ENCODE results near the gene ETV6. TPM values are rescaled to one million over a fixed set of nuclear protein-coding genes. Genes with fewer than 3 reads are reported as not detected.

ETV6 gene
- total RNA-seq, 6 experiments from 2014 or later: 14.6 to 20.5 (median 16.6) TPM

DNA sequence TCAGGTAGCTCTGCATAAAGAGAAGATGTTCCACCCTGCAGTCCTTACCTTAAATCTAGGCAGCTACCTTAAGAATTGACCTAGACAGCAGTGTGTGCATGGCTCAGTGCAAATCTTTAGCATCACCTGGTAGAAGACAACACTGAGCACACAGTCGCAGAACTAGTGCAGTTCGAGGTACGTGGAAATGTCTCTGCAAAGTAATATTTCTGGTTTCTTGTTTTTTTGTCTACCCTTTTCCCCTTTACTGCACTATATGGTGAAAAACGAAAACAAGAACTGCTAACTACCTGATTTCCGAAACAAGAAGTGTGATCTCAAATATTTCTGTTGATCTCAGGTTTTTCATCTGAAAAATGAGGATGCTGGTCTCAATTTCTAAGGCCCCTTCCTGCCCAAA is 82.5 kb downstream of the ETV6 start:
- H3K4me3 Mint-ChIP-seq: no peak overlapping the region
- no peak for DNase-seq
- H3K9me3 Mint-ChIP-seq: no peaks in the 10 kb centered on the region
- H3K27me3 Mint-ChIP-seq (ENCODE audit: insufficient read depth): no peaks in the 10 kb centered on the region
- peaks cover 40% of the 10 kb centered on the region for H3K4me1 Mint-ChIP-seq (ENCODE audit: low read depth)
- TF ChIP-seq, protein P1, sequence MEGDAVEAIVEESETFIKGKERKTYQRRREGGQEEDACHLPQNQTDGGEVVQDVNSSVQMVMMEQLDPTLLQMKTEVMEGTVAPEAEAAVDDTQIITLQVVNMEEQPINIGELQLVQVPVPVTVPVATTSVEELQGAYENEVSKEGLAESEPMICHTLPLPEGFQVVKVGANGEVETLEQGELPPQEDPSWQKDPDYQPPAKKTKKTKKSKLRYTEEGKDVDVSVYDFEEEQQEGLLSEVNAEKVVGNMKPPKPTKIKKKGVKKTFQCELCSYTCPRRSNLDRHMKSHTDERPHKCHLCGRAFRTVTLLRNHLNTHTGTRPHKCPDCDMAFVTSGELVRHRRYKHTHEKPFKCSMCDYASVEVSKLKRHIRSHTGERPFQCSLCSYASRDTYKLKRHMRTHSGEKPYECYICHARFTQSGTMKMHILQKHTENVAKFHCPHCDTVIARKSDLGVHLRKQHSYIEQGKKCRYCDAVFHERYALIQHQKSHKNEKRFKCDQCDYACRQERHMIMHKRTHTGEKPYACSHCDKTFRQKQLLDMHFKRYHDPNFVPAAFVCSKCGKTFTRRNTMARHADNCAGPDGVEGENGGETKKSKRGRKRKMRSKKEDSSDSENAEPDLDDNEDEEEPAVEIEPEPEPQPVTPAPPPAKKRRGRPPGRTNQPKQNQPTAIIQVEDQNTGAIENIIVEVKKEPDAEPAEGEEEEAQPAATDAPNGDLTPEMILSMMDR (IDR thresholded peaks at IDR 0.05): no peak
- H3K36me3 Mint-ChIP-seq (ENCODE audit: low read depth): peaks cover 14% of the 10 kb centered on the region; the same call in 1 of the 2 replicates
- H3K27ac Mint-ChIP-seq: peak overlapping the region; percentile 75

DNA sequence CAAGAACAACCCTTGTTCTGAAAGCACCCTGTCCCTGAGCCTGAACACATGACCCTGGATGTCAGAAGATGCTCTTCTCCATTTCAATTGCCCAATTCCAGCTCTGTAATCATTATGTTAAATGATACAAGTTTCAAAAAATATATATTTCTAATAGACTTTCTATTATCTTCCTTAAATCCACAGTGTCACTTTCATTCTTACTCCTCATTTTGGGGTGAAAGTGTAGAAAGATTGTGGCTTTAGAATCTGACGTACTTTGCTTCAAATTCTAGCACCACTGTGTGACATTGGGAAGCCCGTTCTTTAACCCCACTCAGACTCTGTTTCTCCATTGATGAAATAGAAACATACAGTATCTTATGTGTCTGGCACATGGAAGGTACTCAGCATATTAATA is 83.2 kb downstream of the ETV6 start:
- Mint-ChIP-seq H3K27me3 (ENCODE audit: insufficient read depth) (no peaks in the 10 kb centered on the region), H3K36me3 (ENCODE audit: low read depth) (peaks cover 14% of the 10 kb centered on the region; the same call in 1 of the 2 replicates), H3K9me3 (no peaks in the 10 kb centered on the region), H3K4me3 (no peak overlapping the region), H3K27ac (peak overlapping the region; percentile 69), H3K4me1 (ENCODE audit: low read depth) (peaks cover 40% of the 10 kb centered on the region)
- no peak for DNase-seq
- TF ChIP-seq, protein P1 (IDR thresholded peaks at IDR 0.05): no peak

DNA sequence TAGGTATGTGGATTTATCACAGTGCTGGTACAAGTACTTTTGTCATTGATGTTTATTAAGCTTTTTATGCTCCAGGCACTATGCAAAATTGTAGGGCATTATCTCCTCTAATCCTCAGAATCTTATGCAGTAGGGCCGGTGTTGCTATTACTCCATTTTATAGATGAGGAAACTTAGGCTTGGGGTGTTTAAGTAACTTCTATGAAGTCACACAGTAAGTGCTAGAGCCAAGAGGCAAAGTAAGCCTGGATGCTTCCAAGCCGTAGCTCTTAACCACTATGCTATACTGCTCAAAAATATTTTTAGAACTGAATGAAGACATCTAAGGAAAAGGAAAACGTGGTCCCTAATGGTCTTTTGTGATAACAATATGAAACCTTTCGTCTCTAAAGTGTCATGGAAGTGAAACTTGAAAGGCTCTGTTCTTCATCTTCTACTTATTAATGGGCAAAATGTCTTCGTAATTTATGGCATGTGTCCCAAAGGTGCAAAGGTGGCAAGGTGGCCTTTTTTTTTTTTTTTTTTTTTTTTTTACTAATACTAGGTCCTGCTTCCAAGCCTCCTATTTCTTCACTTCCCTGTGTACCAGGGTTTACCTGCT is 85.2 kb downstream of the ETV6 start:
- H3K27ac Mint-ChIP-seq: no peak overlapping the region
- H3K27me3 Mint-ChIP-seq (ENCODE audit: insufficient read depth): no peaks in the 10 kb centered on the region
- DNase-seq: no peak
- H3K4me3 Mint-ChIP-seq: no peak overlapping the region
- TF ChIP-seq, protein P1 (IDR thresholded peaks at IDR 0.05): no peak
- H3K36me3 Mint-ChIP-seq (ENCODE audit: low read depth): peaks cover 14% of the 10 kb centered on the region
- H3K9me3 Mint-ChIP-seq: no peaks in the 10 kb centered on the region
- H3K4me1 Mint-ChIP-seq (ENCODE audit: low read depth): peaks cover 27% of the 10 kb centered on the region

DNA sequence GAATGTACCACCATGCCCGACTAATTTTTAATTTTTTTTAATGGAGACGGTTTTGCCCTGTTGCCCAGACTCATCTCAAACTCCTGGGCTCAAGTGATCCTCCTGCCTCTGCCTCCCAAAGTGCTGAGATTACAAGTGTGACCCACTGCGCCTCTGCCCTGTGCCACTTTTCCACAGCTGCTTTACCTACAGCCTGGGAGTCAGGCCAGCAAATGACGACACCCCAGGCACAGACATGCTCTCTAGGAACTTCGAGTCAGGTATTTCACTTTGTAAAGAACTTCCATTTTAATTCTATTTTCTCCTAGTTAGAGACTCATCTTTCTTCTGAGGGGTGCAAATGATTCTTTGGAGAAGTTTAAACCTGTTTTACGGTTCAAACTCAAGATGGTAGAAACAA is 89.0 kb downstream of the ETV6 start:
- peaks cover 7% of the 10 kb centered on the region for H3K36me3 Mint-ChIP-seq (ENCODE audit: low read depth)
- TF ChIP-seq, protein P1 (IDR thresholded peaks at IDR 0.05): no peak
- no peaks in the 10 kb centered on the region for H3K27me3 Mint-ChIP-seq (ENCODE audit: insufficient read depth)
- DNase-seq: no peak
- no peak overlapping the region for H3K4me3 Mint-ChIP-seq
- H3K27ac Mint-ChIP-seq: no peak overlapping the region
- peaks cover 20% of the 10 kb centered on the region for H3K4me1 Mint-ChIP-seq (ENCODE audit: low read depth)
- H3K9me3 Mint-ChIP-seq: no peaks in the 10 kb centered on the region

DNA sequence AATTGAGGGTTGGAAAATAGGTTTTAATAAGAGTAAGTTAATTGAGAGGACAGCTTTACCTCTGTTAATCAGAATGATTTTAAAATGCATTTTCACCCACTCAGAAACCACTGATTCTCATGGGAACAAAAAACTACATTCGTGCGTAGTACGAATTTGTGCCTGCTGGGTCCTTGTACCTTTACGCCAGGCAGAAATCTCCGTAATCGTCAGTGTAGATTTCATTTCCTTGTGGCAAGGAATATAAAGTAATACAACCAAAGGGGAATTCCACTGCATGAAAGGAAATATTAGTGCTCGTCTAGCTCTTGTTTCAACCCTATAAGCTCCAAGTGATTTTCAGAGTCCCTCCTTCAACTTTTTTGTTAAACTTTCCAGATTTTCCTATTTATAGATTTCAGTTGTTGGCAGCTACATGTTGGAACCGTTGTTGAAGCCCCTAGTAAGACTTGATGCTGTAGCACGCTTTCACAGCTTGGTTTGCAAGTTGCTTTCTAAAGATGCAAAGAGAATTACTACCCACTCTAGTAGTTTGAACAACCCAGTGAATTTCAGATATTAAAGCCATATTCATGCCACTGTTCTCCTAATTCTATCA is 90.6 kb downstream of the ETV6 start:
- Mint-ChIP-seq H3K4me1 (ENCODE audit: low read depth) (peaks cover 28% of the 10 kb centered on the region), H3K27me3 (ENCODE audit: insufficient read depth) (no peaks in the 10 kb centered on the region), H3K27ac (no peak overlapping the region), H3K4me3 (no peak overlapping the region), H3K36me3 (ENCODE audit: low read depth) (peaks cover 6% of the 10 kb centered on the region), H3K9me3 (no peaks in the 10 kb centered on the region)
- no peak for DNase-seq
- TF ChIP-seq, protein P1 (IDR thresholded peaks at IDR 0.05): no peak

All from HFFc6 (cell line).